Measurements from ENCODE around the gene LSG1. TPM values are rescaled to one million over a fixed set of nuclear protein-coding genes. Genes with fewer than 3 reads are reported as not detected.

LSG1 gene
- total RNA-seq, 1 donor from 2014 or later, result 26.1 TPM

GRCh38 chr3:194682189-194682693 is 10.2 kb upstream of the LSG1 start:
- H3K36me3 ChIP-seq (ENCODE audit: control insufficient read depth, insufficient read depth, low read length), result no peaks in the 10 kb centered on the region
- no peak overlapping the region for H3K4me3 ChIP-seq (ENCODE audit: low read depth, low read length)
- DNase-seq (ENCODE audit: low read depth), result no peak
- H3K27me3 ChIP-seq (ENCODE audit: control insufficient read depth, insufficient read depth, low read length), result peaks cover 6% of the 10 kb centered on the region
- TF ChIP-seq, protein P1, sequence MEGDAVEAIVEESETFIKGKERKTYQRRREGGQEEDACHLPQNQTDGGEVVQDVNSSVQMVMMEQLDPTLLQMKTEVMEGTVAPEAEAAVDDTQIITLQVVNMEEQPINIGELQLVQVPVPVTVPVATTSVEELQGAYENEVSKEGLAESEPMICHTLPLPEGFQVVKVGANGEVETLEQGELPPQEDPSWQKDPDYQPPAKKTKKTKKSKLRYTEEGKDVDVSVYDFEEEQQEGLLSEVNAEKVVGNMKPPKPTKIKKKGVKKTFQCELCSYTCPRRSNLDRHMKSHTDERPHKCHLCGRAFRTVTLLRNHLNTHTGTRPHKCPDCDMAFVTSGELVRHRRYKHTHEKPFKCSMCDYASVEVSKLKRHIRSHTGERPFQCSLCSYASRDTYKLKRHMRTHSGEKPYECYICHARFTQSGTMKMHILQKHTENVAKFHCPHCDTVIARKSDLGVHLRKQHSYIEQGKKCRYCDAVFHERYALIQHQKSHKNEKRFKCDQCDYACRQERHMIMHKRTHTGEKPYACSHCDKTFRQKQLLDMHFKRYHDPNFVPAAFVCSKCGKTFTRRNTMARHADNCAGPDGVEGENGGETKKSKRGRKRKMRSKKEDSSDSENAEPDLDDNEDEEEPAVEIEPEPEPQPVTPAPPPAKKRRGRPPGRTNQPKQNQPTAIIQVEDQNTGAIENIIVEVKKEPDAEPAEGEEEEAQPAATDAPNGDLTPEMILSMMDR (IDR thresholded peaks at IDR 0.05; ENCODE audit: insufficient read depth, low read length, poor library complexity, severe bottlenecking), result no peak

- Histone ChIP-seq H3K4me3 (ENCODE audit: low read depth, low read length) (no peak overlapping the region), H3K36me3 (ENCODE audit: control insufficient read depth, insufficient read depth, low read length) (no peaks in the 10 kb centered on the region), H3K27me3 (ENCODE audit: control insufficient read depth, insufficient read depth, low read length) (no peaks in the 10 kb centered on the region)
- no peak for DNase-seq (ENCODE audit: low read depth)
- TF ChIP-seq, protein P1 (IDR thresholded peaks at IDR 0.05; ENCODE audit: insufficient read depth, low read length, poor library complexity, severe bottlenecking), result no peak
Measured at GRCh38 chr3:194680888-194681615, 9.1 kb upstream of the LSG1 start.

DNA sequence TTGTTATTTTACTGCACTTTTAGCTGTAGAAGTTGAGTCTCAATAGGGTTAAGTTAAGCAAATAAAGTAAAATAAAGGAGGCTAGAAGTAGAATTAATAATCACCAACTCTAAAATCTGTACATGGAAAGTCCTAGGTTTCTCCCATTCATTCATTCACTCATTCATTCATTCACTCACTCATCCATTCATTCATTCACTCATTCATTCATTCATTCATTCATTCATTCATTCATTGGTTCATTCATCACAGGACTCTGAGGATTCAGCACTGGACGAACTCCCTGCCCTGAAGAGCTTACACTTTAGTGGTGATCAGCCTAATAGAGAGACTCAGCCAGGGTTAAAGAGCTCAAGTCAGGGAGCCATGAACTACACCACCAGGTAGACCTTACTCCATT is 4.5 kb upstream of the LSG1 start:
- H3K4me3 ChIP-seq (ENCODE audit: low read depth, low read length), result no peak overlapping the region
- no peaks in the 10 kb centered on the region for H3K36me3 ChIP-seq (ENCODE audit: control insufficient read depth, insufficient read depth, low read length)
- TF ChIP-seq, protein P1 (IDR thresholded peaks at IDR 0.05; ENCODE audit: insufficient read depth, low read length, poor library complexity, severe bottlenecking), result no peak
- DNase-seq (ENCODE audit: low read depth), result no peak
- no peaks in the 10 kb centered on the region for H3K27me3 ChIP-seq (ENCODE audit: control insufficient read depth, insufficient read depth, low read length)

DNA sequence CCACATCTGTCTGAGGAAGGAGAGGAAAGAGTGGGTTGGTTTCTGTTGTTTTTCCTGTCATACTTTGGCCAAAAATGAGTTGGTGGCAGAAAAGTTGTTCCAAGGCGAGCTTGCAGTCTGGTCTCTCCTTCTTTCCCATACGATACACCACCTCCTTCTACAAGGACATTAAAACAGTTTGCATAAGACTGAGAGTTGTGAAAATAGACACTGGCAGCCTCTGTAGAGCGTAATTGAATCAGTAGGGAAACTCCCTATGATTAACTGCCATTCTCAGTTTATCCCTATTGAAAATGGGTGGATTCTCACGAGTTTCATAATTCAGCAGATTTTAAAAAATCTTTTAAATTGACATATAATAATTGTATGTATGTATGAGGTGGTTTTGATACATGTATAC is 3.7 kb upstream of the LSG1 start:
- H3K36me3 ChIP-seq (ENCODE audit: control insufficient read depth, insufficient read depth, low read length), result no peaks in the 10 kb centered on the region
- TF ChIP-seq, protein P1 (IDR thresholded peaks at IDR 0.05; ENCODE audit: insufficient read depth, low read length, poor library complexity, severe bottlenecking), result no peak
- no peak for DNase-seq (ENCODE audit: low read depth)
- H3K4me3 ChIP-seq (ENCODE audit: low read depth, low read length), result no peak overlapping the region
- H3K27me3 ChIP-seq (ENCODE audit: control insufficient read depth, insufficient read depth, low read length), result no peaks in the 10 kb centered on the region

- TF ChIP-seq, protein P1 (IDR thresholded peaks at IDR 0.05; ENCODE audit: insufficient read depth, low read length, poor library complexity, severe bottlenecking), result no peak
- no peaks in the 10 kb centered on the region for H3K27me3 ChIP-seq (ENCODE audit: control insufficient read depth, insufficient read depth, low read length)
- no peak overlapping the region for H3K4me3 ChIP-seq (ENCODE audit: low read depth, low read length)
- no peak for DNase-seq (ENCODE audit: low read depth)
- H3K36me3 ChIP-seq (ENCODE audit: control insufficient read depth, insufficient read depth, low read length), result no peaks in the 10 kb centered on the region
Measured at GRCh38 chr3:194675081-194675640, 3.2 kb upstream of the LSG1 start.

Data from kidney epithelial cell (primary cell).